Calu3 (cell line): ENCODE results near the gene EFCAB8. TPM values are rescaled to one million over a fixed set of nuclear protein-coding genes. Genes with fewer than 3 reads are reported as not detected.

ENCODE experiments used
- BruUV-seq: library from RNA; stranded (reverse); fragments of 400-500 nt; replicated peaks from 2 replicates; lab custom pipeline; 2021; lab: Mats Ljungman, UMichigan
- CTCF ChIA-PET: fragments of 300-600 bp; sonication (Branson Sonifier 250); formaldehyde crosslinking; loops from one replicate; lab custom pipeline; 2022; ENCODE audit warnings: antibody characterized with exemption; lab: Charles Lee
- DNase-seq: peaks from one replicate; pipeline ENCODE4 v3.0.0; 2022
- H3K27ac Mint-ChIP-seq: one replicate; pipeline ENCODE4 v1.8.0; 2022; ENCODE audit warnings: mixed read lengths; ENCODE audit not compliant: unreplicated experiment
- H3K27me3 Mint-ChIP-seq: one replicate; pipeline ENCODE4 v1.8.0; 2022; ENCODE audit warnings: mixed read lengths; ENCODE audit not compliant: unreplicated experiment
- H3K36me3 Mint-ChIP-seq: one replicate; pipeline ENCODE4 v1.8.0; 2022; ENCODE audit warnings: mild to moderate bottlenecking, moderate library complexity, mixed read lengths; ENCODE audit not compliant: insufficient read depth, unreplicated experiment
- H3K4me1 Mint-ChIP-seq: one replicate; pipeline ENCODE4 v1.8.0; 2022; ENCODE audit warnings: mild to moderate bottlenecking, low read depth, mixed read lengths; ENCODE audit not compliant: unreplicated experiment
- H3K4me3 Mint-ChIP-seq: one replicate; pipeline ENCODE4 v1.8.0; 2022; ENCODE audit warnings: mild to moderate bottlenecking, low read depth, moderate library complexity, mixed read lengths; ENCODE audit not compliant: unreplicated experiment
- H3K9me3 Mint-ChIP-seq: one replicate; pipeline ENCODE4 v1.8.0; 2022; ENCODE audit warnings: low read depth, mixed read lengths; ENCODE audit not compliant: unreplicated experiment
- CTCF ChIP-seq: fragments of 200-600 bp; IDR thresholded peaks from one replicate; pipeline ENCODE4 v1.8.0; 2022; ENCODE audit warnings: antibody characterized with exemption; ENCODE audit not compliant: unreplicated experiment
- intact Hi-C: fragments of 100-400 bp; cut with micrococcal nuclease; formaldehyde crosslinking; loops from one replicate; pipeline ENCODE4 v1.10.0; 2022; ENCODE audit not compliant: unreplicated experiment
- total RNA-seq: library from RNA; stranded (reverse); gene quantifications from 2 replicates; pipeline ENCODE4 v1.2.3, GENCODE V29; 2022

The EFCAB8 gene
- total RNA-seq, 1 experiment from 2014 or later: 1.1 TPM

GRCh38 chr20:32893263-32894025, 34.7 kb downstream of the EFCAB8 start:
- Mint-ChIP-seq H3K27ac (no peak overlapping the region), H3K36me3 (no peaks in the 10 kb centered on the region), H3K27me3 (no peaks in the 10 kb centered on the region), H3K4me1 (no peaks in the 10 kb centered on the region), H3K4me3 (no peak overlapping the region), H3K9me3 (no peaks in the 10 kb centered on the region)
- no TSS peak for BruUV-seq
- intact Hi-C loops: no loop called here
- CTCF ChIA-PET: interaction anchor here (0.7 to 0.9 kb wide), 2 partner anchors 128 to 376 kb away, joined by 4 to 8 read pairs; no protein-coding TSS in a partner anchor
- no peak for TF ChIP-seq CTCF
- no peak for DNase-seq

GRCh38 chr20:32894026-32894483, 35.3 kb downstream of the EFCAB8 start:
- BruUV-seq: no TSS peak
- DNase-seq: peak; percentile 38
- Mint-ChIP-seq H3K4me1 (no peaks in the 10 kb centered on the region), H3K27me3 (no peaks in the 10 kb centered on the region), H3K27ac (no peak overlapping the region), H3K36me3 (no peaks in the 10 kb centered on the region), H3K4me3 (no peak overlapping the region), H3K9me3 (no peaks in the 10 kb centered on the region)
- no peak for TF ChIP-seq CTCF
- intact Hi-C loops: no loop called here
- CTCF ChIA-PET: no interaction called here

- no TSS peak for BruUV-seq
- no peak overlapping the region for H3K27ac Mint-ChIP-seq
- CTCF ChIA-PET: interaction anchor here (1.6 kb wide), 1 partner anchor 9 kb away, joined by 4 read pairs; no protein-coding TSS in a partner anchor
- H3K36me3 Mint-ChIP-seq: no peaks in the 10 kb centered on the region
- intact Hi-C loops: no loop called here
- H3K4me1 Mint-ChIP-seq: no peaks in the 10 kb centered on the region
- no peaks in the 10 kb centered on the region for H3K9me3 Mint-ChIP-seq
- H3K4me3 Mint-ChIP-seq: no peak overlapping the region
- DNase-seq: no peak
- H3K27me3 Mint-ChIP-seq: no peaks in the 10 kb centered on the region
- no peak for TF ChIP-seq CTCF
Observed at GRCh38 chr20:32894711-32895355, 36.1 kb downstream of the EFCAB8 start.

- intact Hi-C loops: no loop called here
- Mint-ChIP-seq H3K27me3 (no peaks in the 10 kb centered on the region), H3K4me1 (no peaks in the 10 kb centered on the region), H3K4me3 (no peak overlapping the region), H3K27ac (no peak overlapping the region), H3K9me3 (no peaks in the 10 kb centered on the region), H3K36me3 (no peaks in the 10 kb centered on the region)
- BruUV-seq: no TSS peak
- no peak for TF ChIP-seq CTCF
- no peak for DNase-seq
- CTCF ChIA-PET: interaction anchor here (0.6 to 1.6 kb wide), 2 partner anchors 11 to 1039 kb away, joined by 3 to 4 read pairs; no protein-coding TSS in a partner anchor
Observed at GRCh38 chr20:32896521-32897280, 38.0 kb downstream of the EFCAB8 start.
